ENCODE measurements around the gene GK2.

- TF ChIP-seq EZH2 (IDR thresholded peaks at IDR 0.05; ENCODE audit: borderline replicate concordance) (no peak), EZH2phosphoT487 (IDR thresholded peaks at IDR 0.05; ENCODE audit: low read depth, severe bottlenecking, unreplicated experiment) (no peak)
- TF ChIP-seq, protein P1, sequence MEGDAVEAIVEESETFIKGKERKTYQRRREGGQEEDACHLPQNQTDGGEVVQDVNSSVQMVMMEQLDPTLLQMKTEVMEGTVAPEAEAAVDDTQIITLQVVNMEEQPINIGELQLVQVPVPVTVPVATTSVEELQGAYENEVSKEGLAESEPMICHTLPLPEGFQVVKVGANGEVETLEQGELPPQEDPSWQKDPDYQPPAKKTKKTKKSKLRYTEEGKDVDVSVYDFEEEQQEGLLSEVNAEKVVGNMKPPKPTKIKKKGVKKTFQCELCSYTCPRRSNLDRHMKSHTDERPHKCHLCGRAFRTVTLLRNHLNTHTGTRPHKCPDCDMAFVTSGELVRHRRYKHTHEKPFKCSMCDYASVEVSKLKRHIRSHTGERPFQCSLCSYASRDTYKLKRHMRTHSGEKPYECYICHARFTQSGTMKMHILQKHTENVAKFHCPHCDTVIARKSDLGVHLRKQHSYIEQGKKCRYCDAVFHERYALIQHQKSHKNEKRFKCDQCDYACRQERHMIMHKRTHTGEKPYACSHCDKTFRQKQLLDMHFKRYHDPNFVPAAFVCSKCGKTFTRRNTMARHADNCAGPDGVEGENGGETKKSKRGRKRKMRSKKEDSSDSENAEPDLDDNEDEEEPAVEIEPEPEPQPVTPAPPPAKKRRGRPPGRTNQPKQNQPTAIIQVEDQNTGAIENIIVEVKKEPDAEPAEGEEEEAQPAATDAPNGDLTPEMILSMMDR (IDR thresholded peaks at IDR 0.05; ENCODE audit: poor library complexity) = no peak
Observed at GRCh38 chr4:79404666-79405065, 3.4 kb downstream of the GK2 start.

Measured in hepatocyte (in vitro differentiated cells).